ENCODE data around the gene TIGD1. TPM values are rescaled to one million over a fixed set of nuclear protein-coding genes. Genes with fewer than 3 reads are reported as not detected.
A peak's percentile ranks its signal among the peaks of the same experiment; 100 is the strongest.

TIGD1 gene
- total and polyA plus RNA-seq, 2 of the 13 experiments (the other 11 are each of a cell fraction or from before 2014, with no cell fraction given), result 3.5 to 9.5 TPM

DNA sequence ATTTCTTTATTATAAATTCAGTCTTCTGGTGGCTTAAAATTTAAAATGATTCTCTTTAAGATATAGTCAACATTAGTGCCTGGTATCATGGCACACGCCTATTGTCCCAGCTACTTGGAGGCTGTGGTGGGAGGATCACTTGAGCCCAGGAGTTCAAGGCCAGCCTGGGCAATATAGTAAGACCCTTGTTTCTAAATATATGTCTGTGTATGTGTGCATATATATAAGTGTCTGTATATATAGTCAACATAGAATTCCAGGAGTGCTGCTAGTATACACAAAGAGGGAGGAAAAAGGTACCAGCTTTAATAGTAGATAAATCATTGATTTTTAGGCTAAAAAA lies 25.0 kb upstream of the TIGD1 start:
- H3K9ac ChIP-seq (ENCODE audit: insufficient read depth, low read depth, low read length), result no peak overlapping the region
- no peak overlapping the region for H3K4me3 ChIP-seq (replicated peaks in 1 of 3; ENCODE audit: insufficient read depth in 1 of 3, low read depth in 2 of 3, low read length in 3 of 3)
- no peak overlapping the region for H2AFZ ChIP-seq (ENCODE audit: low read length)
- H3K79me2 ChIP-seq (ENCODE audit: insufficient read depth, low read length), result no peaks in the 10 kb centered on the region
- BruUV-seq (replicated peaks), result no TSS peak
- 68% methylated on average over 1 of the region's 1 CpG for WGBS (ENCODE audit: low lambda C conversion rate)
- ChIA-PET CTCF (ENCODE audit: low intra/inter-chr PET ratio, low total read pairs) (no interaction called here), POLR2A (interaction anchor here (1.9 kb wide), 1 partner anchor 25 kb away, joined by 10 read pairs; the partner anchor contains the start of genes EIF4E2 and TIGD1)
- ATAC-seq, result no peak
- peaks cover 50% of the 10 kb centered on the region for H3K4me1 ChIP-seq (ENCODE audit: insufficient read depth, low read length)
- H3K27ac ChIP-seq (ENCODE audit: extremely low read length, insufficient read depth, low read length), result peak overlapping the region; percentile 82
- no peak for FAIRE-seq
- peaks cover 7 to 29% of the 10 kb centered on the region in 2 experiments for H3K36me3 ChIP-seq (replicated peaks in 1 of 2; ENCODE audit: control insufficient read depth in 1 of 2, insufficient read depth in 2 of 2, low read length in 2 of 2)
- peak overlapping the region; percentile 63; the same call in 1 of the 2 replicates for H3K4me2 ChIP-seq (ENCODE audit: low read depth, low read length)
- no peak for DNase-seq (ENCODE audit: low spot score)
- H3K9me3 ChIP-seq (ENCODE audit: low read length), result no peaks in the 10 kb centered on the region
- TF ChIP-seq ZNF121 (CRISPR knock-in tag; IDR thresholded peaks at IDR 0.05) (peak; percentile 95), ZNF530 (CRISPR knock-in tag; IDR thresholded peaks at IDR 0.05; ENCODE audit: low read depth) (no peak), ZNF564 (CRISPR knock-in tag; IDR thresholded peaks at IDR 0.05) (no peak), ONECUT2 (CRISPR knock-in tag; IDR thresholded peaks at IDR 0.05) (no peak), TEAD2 (CRISPR knock-in tag; IDR thresholded peaks at IDR 0.05) (no peak), HNRNPK (IDR thresholded peaks at IDR 0.05; ENCODE audit: low read depth, low read length, poor library complexity, severe bottlenecking) (no peak), ZNF460 (CRISPR knock-in tag; IDR thresholded peaks at IDR 0.05; ENCODE audit: borderline replicate concordance) (no peak)
- TF ChIP-seq, protein P1, sequence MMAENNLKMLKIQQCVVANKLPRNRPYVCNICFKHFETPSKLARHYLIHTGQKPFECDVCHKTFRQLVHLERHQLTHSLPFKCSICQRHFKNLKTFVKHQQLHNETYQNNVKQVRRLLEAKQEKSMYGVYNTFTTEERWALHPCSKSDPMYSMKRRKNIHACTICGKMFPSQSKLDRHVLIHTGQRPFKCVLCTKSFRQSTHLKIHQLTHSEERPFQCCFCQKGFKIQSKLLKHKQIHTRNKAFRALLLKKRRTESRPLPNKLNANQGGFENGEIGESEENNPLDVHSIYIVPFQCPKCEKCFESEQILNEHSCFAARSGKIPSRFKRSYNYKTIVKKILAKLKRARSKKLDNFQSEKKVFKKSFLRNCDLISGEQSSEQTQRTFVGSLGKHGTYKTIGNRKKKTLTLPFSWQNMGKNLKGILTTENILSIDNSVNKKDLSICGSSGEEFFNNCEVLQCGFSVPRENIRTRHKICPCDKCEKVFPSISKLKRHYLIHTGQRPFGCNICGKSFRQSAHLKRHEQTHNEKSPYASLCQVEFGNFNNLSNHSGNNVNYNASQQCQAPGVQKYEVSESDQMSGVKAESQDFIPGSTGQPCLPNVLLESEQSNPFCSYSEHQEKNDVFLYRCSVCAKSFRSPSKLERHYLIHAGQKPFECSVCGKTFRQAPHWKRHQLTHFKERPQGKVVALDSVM (CRISPR knock-in tag; IDR thresholded peaks at IDR 0.05), result peak; percentile 87
- TF ChIP-seq, protein P2, sequence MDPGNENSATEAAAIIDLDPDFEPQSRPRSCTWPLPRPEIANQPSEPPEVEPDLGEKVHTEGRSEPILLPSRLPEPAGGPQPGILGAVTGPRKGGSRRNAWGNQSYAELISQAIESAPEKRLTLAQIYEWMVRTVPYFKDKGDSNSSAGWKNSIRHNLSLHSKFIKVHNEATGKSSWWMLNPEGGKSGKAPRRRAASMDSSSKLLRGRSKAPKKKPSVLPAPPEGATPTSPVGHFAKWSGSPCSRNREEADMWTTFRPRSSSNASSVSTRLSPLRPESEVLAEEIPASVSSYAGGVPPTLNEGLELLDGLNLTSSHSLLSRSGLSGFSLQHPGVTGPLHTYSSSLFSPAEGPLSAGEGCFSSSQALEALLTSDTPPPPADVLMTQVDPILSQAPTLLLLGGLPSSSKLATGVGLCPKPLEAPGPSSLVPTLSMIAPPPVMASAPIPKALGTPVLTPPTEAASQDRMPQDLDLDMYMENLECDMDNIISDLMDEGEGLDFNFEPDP (CRISPR knock-in tag; conservative IDR thresholded peaks at IDR 0.05), result no peak
- no peaks in the 10 kb centered on the region for H4K20me1 ChIP-seq (ENCODE audit: insufficient read depth, low read length)
- no peaks in the 10 kb centered on the region for H3K27me3 ChIP-seq (ENCODE audit: control insufficient read depth in 1 of 2, insufficient read depth in 2 of 2, low read length in 2 of 2)
- in situ Hi-C loops (cut with HindIII; ENCODE audit: extremely low pct_ligation_motif_present, low pct_unique_long_range_greater_than_20kb) (no loop called here), intact Hi-C loops (cut with micrococcal nuclease; ENCODE audit: unreplicated experiment) (loop anchor here (1.0 kb wide), 1 partner anchor 25 kb away; the partner anchor contains the start of genes EIF4E2 and TIGD1)
